Measurements from ENCODE around the gene SLC35F5.

The SLC35F5 gene, protein sequence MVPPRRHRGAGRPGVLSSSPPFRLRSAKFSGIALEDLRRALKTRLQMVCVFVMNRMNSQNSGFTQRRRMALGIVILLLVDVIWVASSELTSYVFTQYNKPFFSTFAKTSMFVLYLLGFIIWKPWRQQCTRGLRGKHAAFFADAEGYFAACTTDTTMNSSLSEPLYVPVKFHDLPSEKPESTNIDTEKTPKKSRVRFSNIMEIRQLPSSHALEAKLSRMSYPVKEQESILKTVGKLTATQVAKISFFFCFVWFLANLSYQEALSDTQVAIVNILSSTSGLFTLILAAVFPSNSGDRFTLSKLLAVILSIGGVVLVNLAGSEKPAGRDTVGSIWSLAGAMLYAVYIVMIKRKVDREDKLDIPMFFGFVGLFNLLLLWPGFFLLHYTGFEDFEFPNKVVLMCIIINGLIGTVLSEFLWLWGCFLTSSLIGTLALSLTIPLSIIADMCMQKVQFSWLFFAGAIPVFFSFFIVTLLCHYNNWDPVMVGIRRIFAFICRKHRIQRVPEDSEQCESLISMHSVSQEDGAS

DNA sequence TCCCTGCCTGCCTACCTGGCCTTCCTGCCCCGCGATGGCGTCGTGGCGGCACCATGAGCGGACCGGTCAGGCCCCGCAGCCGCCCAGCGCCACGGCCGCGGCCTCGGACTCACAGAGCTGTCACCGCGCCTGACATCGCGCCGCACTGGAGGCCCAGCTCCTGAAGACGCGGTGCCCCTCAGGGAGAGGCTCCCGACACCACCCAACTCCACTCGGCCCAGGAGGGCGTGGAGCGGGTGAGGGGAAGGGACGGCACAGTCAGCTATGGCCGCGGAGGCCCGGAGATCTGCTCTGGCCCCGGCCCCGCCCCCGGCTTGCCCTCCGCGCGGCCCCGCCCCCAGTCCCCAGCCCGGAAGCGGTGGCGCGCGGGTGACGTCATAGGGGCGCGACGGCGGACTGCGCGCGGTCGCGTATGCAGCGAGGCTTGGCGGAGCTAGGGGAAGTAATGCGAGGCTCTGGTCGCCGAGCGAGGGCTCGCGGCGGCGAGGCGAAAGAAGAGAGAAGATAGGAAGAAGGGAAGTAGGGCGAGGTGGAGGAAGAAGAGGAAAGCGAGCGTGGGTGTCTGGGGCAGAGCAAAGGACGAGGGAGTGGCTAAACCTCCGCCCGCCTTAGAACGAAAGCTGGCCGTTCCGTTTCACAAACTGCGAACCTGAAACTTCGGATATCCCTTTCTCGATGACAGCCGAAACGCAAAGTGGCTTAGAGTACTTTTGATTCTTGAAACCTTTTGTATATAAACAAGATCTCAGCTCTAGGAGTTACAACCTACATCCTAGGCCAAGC, at the start of gene SLC35F5:
TSS of gene SLC35F5 (minus strand) at position 288 of the 783 bp plus-strand sequence. CDS start at position 55, 233 bp downstream.
- H3K9me3 ChIP-seq (ENCODE audit: insufficient read depth, low read length), result no peaks in the 10 kb centered on the region
- no peaks in the 10 kb centered on the region for H3K4me1 ChIP-seq (ENCODE audit: insufficient read depth, insufficient read length)
- H3K9ac ChIP-seq (ENCODE audit: insufficient read length, low read depth), result peak within 1 kb of the TSS; percentile 98
- H3K4me3 ChIP-seq (ENCODE audit: insufficient read length, low read depth), result peak within 1 kb of the TSS; percentile 96
- TF ChIP-seq ZNF274 (IDR thresholded peaks at IDR 0.05; ENCODE audit: low read depth, low read length) (no peak), YY1 (IDR thresholded peaks at IDR 0.05; ENCODE audit: insufficient read depth, insufficient read length) (no peak), SUZ12 (IDR thresholded peaks at IDR 0.05; ENCODE audit: extremely low read depth, insufficient read depth, insufficient read length) (no peak)
- peaks cover 23% of the 10 kb centered on the region for H3K36me3 ChIP-seq (ENCODE audit: insufficient read depth, insufficient read length, low read length)
- no peaks in the 10 kb centered on the region for H3K27me3 ChIP-seq (ENCODE audit: insufficient read depth, insufficient read length)
- DNase-seq (ENCODE audit: low read depth, low spot score), result peak; percentile 78

DNA sequence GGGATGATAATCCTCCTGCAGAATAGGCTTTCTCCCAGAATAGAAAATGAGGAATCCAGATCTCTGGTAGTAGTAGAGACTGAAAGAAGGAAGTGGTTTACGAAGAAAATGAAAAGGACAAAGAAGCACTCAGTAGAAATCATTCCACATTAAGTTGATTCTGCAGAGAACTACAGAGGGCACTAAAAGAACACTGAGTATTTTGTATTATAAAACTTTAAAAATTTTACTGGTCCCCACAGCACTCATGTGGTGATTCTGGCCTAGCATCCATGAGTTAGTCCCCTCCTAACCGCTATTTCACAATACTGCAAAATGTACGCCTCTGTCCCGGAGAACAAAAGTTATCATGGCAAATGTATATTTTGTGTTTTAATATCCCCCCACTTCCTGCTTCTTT, 42.9 kb upstream of the SLC35F5 start:
- TF ChIP-seq YY1 (IDR thresholded peaks at IDR 0.05; ENCODE audit: insufficient read depth, insufficient read length), result no peak
- TF ChIP-seq ZNF274 (IDR thresholded peaks at IDR 0.05; ENCODE audit: low read depth, low read length), result no peak
- no peak for TF ChIP-seq SUZ12 (IDR thresholded peaks at IDR 0.05; ENCODE audit: extremely low read depth, insufficient read depth, insufficient read length)
- H3K9me3 ChIP-seq (ENCODE audit: insufficient read depth, low read length), result no peaks in the 10 kb centered on the region
- no peaks in the 10 kb centered on the region for H3K36me3 ChIP-seq (ENCODE audit: insufficient read depth, insufficient read length, low read length)
- DNase-seq (ENCODE audit: low read depth, low spot score), result no peak
- no peaks in the 10 kb centered on the region for H3K27me3 ChIP-seq (ENCODE audit: insufficient read depth, insufficient read length)
- no peak overlapping the region for H3K4me3 ChIP-seq (ENCODE audit: insufficient read length, low read depth)
- H3K4me1 ChIP-seq (ENCODE audit: insufficient read depth, insufficient read length), result peaks cover 6% of the 10 kb centered on the region
- no peak overlapping the region for H3K9ac ChIP-seq (ENCODE audit: insufficient read length, low read depth)

DNA sequence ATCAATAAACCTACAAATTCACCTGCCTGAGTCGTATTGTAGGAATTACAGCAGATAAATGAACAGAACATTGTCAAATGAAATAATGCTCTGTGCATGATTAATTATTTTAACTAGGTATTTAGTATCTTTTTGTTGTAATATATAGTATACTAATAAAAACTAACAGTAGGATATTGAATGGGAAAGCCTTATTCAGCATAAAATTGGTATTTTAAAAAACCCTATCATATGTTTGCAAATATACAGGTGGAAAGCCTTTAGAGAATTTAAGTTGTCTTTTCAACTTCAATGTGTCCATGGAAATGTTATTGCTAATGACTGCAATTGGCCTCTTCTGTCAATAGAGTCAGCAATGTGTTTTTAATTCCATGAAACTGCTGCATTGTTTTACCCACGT, 40.8 kb upstream of the SLC35F5 start:
- peaks cover 6% of the 10 kb centered on the region for H3K4me1 ChIP-seq (ENCODE audit: insufficient read depth, insufficient read length)
- no peak for DNase-seq (ENCODE audit: low read depth, low spot score)
- H3K9me3 ChIP-seq (ENCODE audit: insufficient read depth, low read length), result no peaks in the 10 kb centered on the region
- no peak overlapping the region for H3K9ac ChIP-seq (ENCODE audit: insufficient read length, low read depth)
- no peak overlapping the region for H3K4me3 ChIP-seq (ENCODE audit: insufficient read length, low read depth)
- no peaks in the 10 kb centered on the region for H3K27me3 ChIP-seq (ENCODE audit: insufficient read depth, insufficient read length)
- TF ChIP-seq SUZ12 (IDR thresholded peaks at IDR 0.05; ENCODE audit: extremely low read depth, insufficient read depth, insufficient read length), result no peak
- TF ChIP-seq ZNF274 (IDR thresholded peaks at IDR 0.05; ENCODE audit: low read depth, low read length), result no peak
- no peak for TF ChIP-seq YY1 (IDR thresholded peaks at IDR 0.05; ENCODE audit: insufficient read depth, insufficient read length)
- no peaks in the 10 kb centered on the region for H3K36me3 ChIP-seq (ENCODE audit: insufficient read depth, insufficient read length, low read length)

DNA sequence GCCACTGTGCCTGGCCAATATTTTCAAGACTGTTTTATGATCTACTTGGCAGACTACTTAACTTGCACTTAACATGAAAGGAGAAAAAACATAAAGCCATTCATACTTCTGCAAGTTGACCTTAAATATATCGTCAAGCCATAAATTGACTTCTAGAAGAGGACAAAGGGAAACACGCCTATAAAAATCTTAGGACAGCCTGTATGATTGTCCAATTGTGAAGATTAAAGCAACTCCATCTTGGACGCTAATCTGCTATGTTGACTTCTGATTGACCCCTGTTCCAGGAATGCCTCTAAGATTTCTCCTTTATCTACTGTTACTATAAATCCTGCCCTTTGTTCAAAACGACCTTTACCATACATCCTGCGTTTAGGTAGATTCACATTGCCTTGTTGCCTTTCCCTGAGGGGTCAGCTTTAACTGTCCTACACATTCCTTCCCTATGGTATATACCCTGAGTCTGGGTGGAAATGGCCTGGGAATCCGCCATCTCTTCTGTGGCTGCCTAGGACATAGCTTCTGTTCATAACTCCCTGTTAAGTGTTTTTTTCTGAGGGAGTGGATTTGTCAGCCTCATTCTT, 40.2 kb upstream of the SLC35F5 start:
- H3K4me1 ChIP-seq (ENCODE audit: insufficient read depth, insufficient read length), result peaks cover 6% of the 10 kb centered on the region
- TF ChIP-seq YY1 (IDR thresholded peaks at IDR 0.05; ENCODE audit: insufficient read depth, insufficient read length) (no peak), ZNF274 (IDR thresholded peaks at IDR 0.05; ENCODE audit: low read depth, low read length) (no peak), SUZ12 (IDR thresholded peaks at IDR 0.05; ENCODE audit: extremely low read depth, insufficient read depth, insufficient read length) (no peak)
- H3K9me3 ChIP-seq (ENCODE audit: insufficient read depth, low read length), result no peaks in the 10 kb centered on the region
- no peak overlapping the region for H3K9ac ChIP-seq (ENCODE audit: insufficient read length, low read depth)
- DNase-seq (ENCODE audit: low read depth, low spot score), result no peak
- H3K4me3 ChIP-seq (ENCODE audit: insufficient read length, low read depth), result no peak overlapping the region
- H3K27me3 ChIP-seq (ENCODE audit: insufficient read depth, insufficient read length), result no peaks in the 10 kb centered on the region
- H3K36me3 ChIP-seq (ENCODE audit: insufficient read depth, insufficient read length, low read length), result no peaks in the 10 kb centered on the region

DNA sequence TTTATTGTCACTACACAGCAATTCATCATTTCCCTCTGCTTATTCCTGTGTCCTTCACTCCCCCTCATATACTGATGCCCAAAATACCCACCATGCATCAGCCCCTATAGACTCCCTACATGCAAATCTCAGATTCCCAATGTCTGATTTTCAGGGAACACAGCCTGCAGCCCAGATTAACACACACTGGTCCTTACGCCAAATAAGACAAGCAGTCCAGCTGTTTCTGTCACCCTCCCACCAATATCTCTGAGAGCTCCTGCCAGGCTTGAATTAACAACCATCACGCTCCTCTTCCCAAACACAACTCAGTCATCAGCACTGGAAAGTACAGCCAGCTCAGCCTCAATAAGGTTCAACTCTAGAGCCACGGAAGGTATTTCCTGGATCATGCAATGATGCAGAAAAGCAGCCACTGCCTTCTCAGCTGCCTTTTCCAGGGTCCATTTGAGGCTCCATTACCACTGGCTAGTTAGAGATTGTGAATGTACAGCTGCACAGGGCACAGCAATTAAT, 39.0 kb upstream of the SLC35F5 start:
- Histone ChIP-seq H3K9me3 (ENCODE audit: insufficient read depth, low read length) (no peaks in the 10 kb centered on the region), H3K4me3 (ENCODE audit: insufficient read length, low read depth) (no peak overlapping the region), H3K9ac (ENCODE audit: insufficient read length, low read depth) (no peak overlapping the region), H3K36me3 (ENCODE audit: insufficient read depth, insufficient read length, low read length) (no peaks in the 10 kb centered on the region), H3K27me3 (ENCODE audit: insufficient read depth, insufficient read length) (no peaks in the 10 kb centered on the region), H3K4me1 (ENCODE audit: insufficient read depth, insufficient read length) (peaks cover 6% of the 10 kb centered on the region)
- DNase-seq (ENCODE audit: low read depth, low spot score), result no peak
- TF ChIP-seq ZNF274 (IDR thresholded peaks at IDR 0.05; ENCODE audit: low read depth, low read length) (no peak), SUZ12 (IDR thresholded peaks at IDR 0.05; ENCODE audit: extremely low read depth, insufficient read depth, insufficient read length) (no peak), YY1 (IDR thresholded peaks at IDR 0.05; ENCODE audit: insufficient read depth, insufficient read length) (no peak)

DNA sequence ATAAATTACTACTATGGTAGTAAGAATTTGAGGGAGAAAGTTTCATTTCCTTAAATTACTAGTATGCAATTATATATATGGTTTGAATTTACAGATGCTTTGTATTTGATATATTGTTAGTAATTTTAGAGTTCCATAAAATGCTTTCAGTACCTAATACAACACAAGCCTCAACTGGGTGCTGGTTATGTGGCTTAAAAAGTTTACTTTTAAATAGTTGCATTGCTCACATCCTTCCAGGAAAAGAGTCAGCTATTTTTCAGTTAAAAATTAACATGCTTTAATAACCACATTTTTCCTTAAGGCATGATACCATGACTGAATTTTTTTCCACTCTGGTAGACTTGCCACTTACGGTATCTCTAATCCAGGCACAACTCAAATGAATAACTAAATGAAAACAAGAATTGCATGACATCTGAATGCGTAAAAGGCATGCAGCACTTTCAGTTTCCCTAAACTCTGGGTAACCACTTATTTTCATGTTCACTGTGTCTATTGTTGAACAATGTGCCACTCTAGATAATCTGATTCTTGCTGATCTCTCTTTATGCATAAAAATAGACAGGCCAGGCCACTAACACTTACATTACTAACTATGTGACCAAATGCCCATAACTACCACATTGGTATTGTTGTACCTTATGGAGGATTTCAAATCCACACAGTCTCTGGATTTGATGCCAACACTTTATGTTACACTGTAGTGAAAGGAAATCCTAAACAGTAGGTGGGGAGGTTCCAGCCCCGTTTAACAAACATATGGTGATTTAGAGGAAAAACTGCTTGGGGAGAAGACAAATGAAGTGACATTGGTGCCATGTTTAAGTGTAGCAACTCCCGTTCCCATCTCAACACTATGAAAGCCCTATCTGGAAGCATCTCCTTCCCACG, 35.5 kb upstream of the SLC35F5 start:
- TF ChIP-seq ZNF274 (IDR thresholded peaks at IDR 0.05; ENCODE audit: low read depth, low read length) (no peak), SUZ12 (IDR thresholded peaks at IDR 0.05; ENCODE audit: extremely low read depth, insufficient read depth, insufficient read length) (no peak), YY1 (IDR thresholded peaks at IDR 0.05; ENCODE audit: insufficient read depth, insufficient read length) (no peak)
- no peak for DNase-seq (ENCODE audit: low read depth, low spot score)
- no peaks in the 10 kb centered on the region for H3K36me3 ChIP-seq (ENCODE audit: insufficient read depth, insufficient read length, low read length)
- H3K27me3 ChIP-seq (ENCODE audit: insufficient read depth, insufficient read length), result no peaks in the 10 kb centered on the region
- H3K9me3 ChIP-seq (ENCODE audit: insufficient read depth, low read length), result no peaks in the 10 kb centered on the region
- H3K4me1 ChIP-seq (ENCODE audit: insufficient read depth, insufficient read length), result peaks cover 6% of the 10 kb centered on the region
- H3K4me3 ChIP-seq (ENCODE audit: insufficient read length, low read depth), result no peak overlapping the region
- H3K9ac ChIP-seq (ENCODE audit: insufficient read length, low read depth), result no peak overlapping the region
